Large intestine (tissue), 3 donors: ENCODE measurements around the gene IGFBP4. TPM values are rescaled to one million over a fixed set of nuclear protein-coding genes. Genes with fewer than 3 reads are reported as not detected.

Experiments
- DNase-seq, 2 donors: peaks; one replicate each; pipeline versions ENCODE4 v3.0.0 to v3.0.0-alpha.2; 2013
- H3K27ac ChIP-seq: one replicate; pipeline ENCODE4 v1.5.1; 2013; ENCODE audit warnings: low read length
- H3K27me3 ChIP-seq: 2 replicates; pipeline ENCODE4 v1.6.1; 2013; ENCODE audit warnings: low read length; ENCODE audit not compliant: control insufficient read depth, insufficient read depth
- H3K36me3 ChIP-seq: 2 replicates; pipeline ENCODE4 v1.6.1; 2013; ENCODE audit warnings: low read length; ENCODE audit not compliant: control insufficient read depth, insufficient read depth
- H3K4me1 ChIP-seq: one replicate; pipeline ENCODE4 v1.6.1; 2013; ENCODE audit warnings: low read length; ENCODE audit not compliant: control insufficient read depth, insufficient read depth
- H3K4me3 ChIP-seq: one replicate; pipeline ENCODE4 v1.5.1; 2013; ENCODE audit warnings: low read length
- H3K9me3 ChIP-seq: one replicate; pipeline ENCODE4 v1.6.1; 2013; ENCODE audit warnings: mild to moderate bottlenecking, low read depth, low read length, moderate library complexity; ENCODE audit not compliant: control insufficient read depth
- WGBS: methylation state at CpG from one replicate; pipeline ENCODE4 v1.1.5; 2013; ENCODE audit warnings: low lambda C conversion rate; ENCODE audit not compliant: insufficient coverage; 5-methylcytosine and 5-hydroxymethylcytosine counted together
- polyA plus RNA-seq: library from polyadenylated mRNA; unstranded; fragments of 120-200 nt; gene quantifications from one replicate; pipeline ENCODE4 v1.2.1, GENCODE V29; 2013

IGFBP4 gene
- polyA plus RNA-seq, 1 donor = 111 TPM

DNA sequence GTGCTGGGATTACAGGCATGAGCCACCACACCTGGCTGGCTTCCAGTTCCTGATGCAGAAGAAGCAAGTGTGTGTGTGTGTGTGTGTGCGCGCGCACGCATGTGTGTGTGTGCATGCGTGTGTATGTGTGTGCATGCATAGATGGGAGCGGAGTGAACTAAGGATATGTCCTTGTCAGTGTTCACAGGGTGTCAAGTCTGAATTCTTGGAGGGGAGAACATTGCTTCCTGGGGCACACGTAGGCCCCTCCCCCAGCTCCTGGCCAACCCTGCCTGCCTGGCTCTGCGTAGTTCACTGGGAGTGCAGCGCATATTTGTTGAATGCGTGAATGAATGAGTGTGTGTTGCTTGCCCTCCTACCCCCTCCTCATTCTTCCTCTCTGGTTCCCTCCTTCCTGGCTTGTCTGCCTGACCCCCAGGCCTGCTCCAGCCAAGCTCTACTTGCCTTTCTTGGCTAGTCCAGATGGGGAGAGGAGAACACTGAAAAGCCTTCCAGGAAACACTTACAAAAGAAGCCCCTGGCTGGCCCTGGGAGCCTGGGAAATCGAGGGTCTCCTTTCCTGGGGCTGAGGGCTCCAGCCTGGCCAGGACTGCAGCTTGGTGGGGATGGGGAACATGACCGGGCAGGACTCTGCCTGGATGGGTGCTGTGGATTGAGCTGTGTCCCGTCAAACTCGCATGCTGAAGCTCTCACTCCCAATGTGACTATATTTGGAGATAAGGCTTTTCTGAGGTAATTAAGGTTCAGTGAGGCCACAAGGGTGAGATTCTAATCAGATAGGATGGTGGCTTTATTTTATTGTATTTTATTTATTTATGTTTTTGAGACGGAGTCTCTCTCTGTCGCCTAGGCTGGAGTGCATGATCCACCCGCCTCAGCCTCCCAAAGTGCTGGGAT is 27.9 kb downstream of the IGFBP4 start:
- H3K4me1 ChIP-seq = peaks cover 6% of the 10 kb centered on the region
- H3K36me3 ChIP-seq = no peaks in the 10 kb centered on the region
- no peak for DNase-seq
- peak overlapping the region; percentile 48 for H3K27ac ChIP-seq
- H3K4me3 ChIP-seq = no peak overlapping the region
- WGBS = no CpG with 5 or more reads among the region's 17 CpGs
- H3K27me3 ChIP-seq = no peaks in the 10 kb centered on the region
- peaks cover 2% of the 10 kb centered on the region for H3K9me3 ChIP-seq

- DNase-seq = no peak
Measured at GRCh38 chr17:40471846-40472732, 28.8 kb downstream of the IGFBP4 start.

DNA sequence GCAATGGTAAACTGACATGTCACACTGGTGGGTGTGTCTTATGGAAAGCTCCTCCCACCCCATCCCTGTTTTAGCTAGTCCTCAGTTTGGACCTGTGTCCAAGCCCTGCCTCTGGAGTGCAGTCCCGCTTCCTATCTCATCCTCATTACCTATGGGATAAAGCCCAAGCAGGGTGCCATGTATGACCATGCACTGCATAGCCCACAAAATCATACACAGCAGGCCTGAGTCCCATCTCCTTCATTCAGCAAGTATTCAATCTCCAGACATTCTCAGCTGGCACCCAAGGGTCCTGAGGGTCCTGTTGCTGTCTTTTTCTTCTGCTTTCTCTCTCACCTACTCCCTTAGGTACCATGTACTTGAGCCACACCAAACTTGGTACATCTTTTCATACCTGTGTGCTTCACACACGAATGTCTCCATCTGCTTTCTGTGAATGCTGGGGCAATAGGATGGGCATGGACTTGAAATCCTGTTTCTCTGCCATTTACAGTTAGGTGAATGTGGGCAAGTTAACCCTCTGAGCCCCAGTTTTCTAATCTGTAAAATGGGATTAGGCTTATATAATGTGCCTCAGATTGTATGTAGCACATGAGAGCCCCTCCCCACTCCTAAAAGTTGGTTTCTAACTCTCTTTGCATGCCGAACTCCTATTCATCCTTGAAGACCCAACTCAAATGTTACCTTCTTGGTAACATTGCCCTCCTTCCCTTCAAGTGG is 29.6 kb downstream of the IGFBP4 start:
- 83% methylated on average over 1 of the region's 3 CpGs for WGBS

More at GRCh38 chr17:40471846-40472732, 28.8 kb downstream of the IGFBP4 start:
- H3K27ac ChIP-seq = peak overlapping the region; percentile 48
- H3K4me1 ChIP-seq = peaks cover 6% of the 10 kb centered on the region
- H3K4me3 ChIP-seq = no peak overlapping the region
- H3K27me3 ChIP-seq = no peaks in the 10 kb centered on the region
- peaks cover 2% of the 10 kb centered on the region for H3K9me3 ChIP-seq
- no CpG with 5 or more reads among the region's 6 CpGs for WGBS
- no peaks in the 10 kb centered on the region for H3K36me3 ChIP-seq

GRCh38 chr17:40473573-40474365 is 30.5 kb downstream of the IGFBP4 start:
- no peak for DNase-seq
- H3K9me3 ChIP-seq = peaks cover 2% of the 10 kb centered on the region
- H3K36me3 ChIP-seq = no peaks in the 10 kb centered on the region
- no peak overlapping the region for H3K27ac ChIP-seq
- peaks cover 3% of the 10 kb centered on the region for H3K27me3 ChIP-seq
- H3K4me3 ChIP-seq = no peak overlapping the region
- WGBS = 77% methylated on average over 3 of the region's 16 CpGs
- H3K4me1 ChIP-seq = peaks cover 6% of the 10 kb centered on the region

More for the DNA sequence above, 29.6 kb downstream of the IGFBP4 start:
- DNase-seq = no peak
- H3K36me3 ChIP-seq = no peaks in the 10 kb centered on the region
- H3K4me1 ChIP-seq = peaks cover 6% of the 10 kb centered on the region
- H3K4me3 ChIP-seq = no peak overlapping the region
- H3K27me3 ChIP-seq = no peaks in the 10 kb centered on the region
- H3K9me3 ChIP-seq = peaks cover 2% of the 10 kb centered on the region
- no peak overlapping the region for H3K27ac ChIP-seq

- no peaks in the 10 kb centered on the region for H3K36me3 ChIP-seq
- peaks cover 3% of the 10 kb centered on the region for H3K27me3 ChIP-seq
- no peak overlapping the region for H3K4me3 ChIP-seq
- WGBS = no CpG with 5 or more reads among the region's 9 CpGs
- H3K9me3 ChIP-seq = peaks cover 2% of the 10 kb centered on the region
- H3K4me1 ChIP-seq = peaks cover 6% of the 10 kb centered on the region
- no peak for DNase-seq
- no peak overlapping the region for H3K27ac ChIP-seq
Measured at GRCh38 chr17:40474419-40475002, 31.3 kb downstream of the IGFBP4 start.

GRCh38 chr17:40475234-40475908 is 32.1 kb downstream of the IGFBP4 start:
- no peak for DNase-seq
- Histone ChIP-seq H3K4me1 (peaks cover 6% of the 10 kb centered on the region), H3K4me3 (no peak overlapping the region), H3K27me3 (peaks cover 3% of the 10 kb centered on the region), H3K36me3 (no peaks in the 10 kb centered on the region), H3K9me3 (peaks cover 2% of the 10 kb centered on the region), H3K27ac (no peak overlapping the region)
- 80% methylated on average over 1 of the region's 18 CpGs for WGBS

GRCh38 chr17:40477796-40478195 is 34.5 kb downstream of the IGFBP4 start:
- no peak for DNase-seq
- no CpG with 5 or more reads among the region's 1 CpG for WGBS
- H3K4me3 ChIP-seq = no peak overlapping the region
- H3K9me3 ChIP-seq = peaks cover 2% of the 10 kb centered on the region
- no peak overlapping the region for H3K27ac ChIP-seq
- peaks cover 13% of the 10 kb centered on the region for H3K27me3 ChIP-seq
- peaks cover 6% of the 10 kb centered on the region for H3K4me1 ChIP-seq
- H3K36me3 ChIP-seq = no peaks in the 10 kb centered on the region

DNA sequence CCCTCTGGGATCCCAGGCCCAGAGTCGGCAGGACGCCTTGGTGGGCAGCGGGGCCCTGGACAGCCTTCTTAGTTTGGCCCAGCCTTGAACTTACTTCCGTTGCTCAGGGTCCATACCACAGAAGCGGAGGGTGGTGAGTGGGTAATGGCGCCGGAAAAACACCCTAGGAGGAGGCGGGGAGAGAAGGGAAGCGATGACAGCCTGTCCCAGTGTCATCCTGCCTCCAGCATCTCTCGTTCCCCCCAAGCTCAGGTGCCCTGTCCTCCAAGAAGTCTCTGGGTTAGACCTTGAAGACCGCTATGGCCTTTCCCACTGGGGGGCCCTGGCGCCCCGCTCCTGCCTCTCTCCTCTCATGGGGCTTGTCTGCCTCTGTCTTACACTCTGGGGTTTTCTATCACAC is 35.2 kb downstream of the IGFBP4 start:
- H3K27me3 ChIP-seq = peaks cover 13% of the 10 kb centered on the region
- WGBS = no CpG with 5 or more reads among the region's 13 CpGs

More for the DNA sequence above, 35.2 kb downstream of the IGFBP4 start:
- no peaks in the 10 kb centered on the region for H3K36me3 ChIP-seq
- no peak for DNase-seq
- H3K4me3 ChIP-seq = no peak overlapping the region
- H3K27ac ChIP-seq = no peak overlapping the region
- H3K9me3 ChIP-seq = peaks cover 2% of the 10 kb centered on the region
- H3K4me1 ChIP-seq = peaks cover 8% of the 10 kb centered on the region
